GM19025 (cell line): Measurements from ENCODE around the gene PUS1.
A peak's percentile ranks its signal among the peaks of the same experiment; 100 is the strongest.
"Not testable (repeated sequence)": the region's sequence is repeated elsewhere in the genome, so short reads cannot be mapped to it uniquely, and the experiment has no call there.

Source experiments
- ATAC-seq: cut with Tn5 transposase; IDR thresholded peaks from one replicate; pipeline ENCODE4 v1.9.1; 2021; ENCODE audit warnings: mild to moderate bottlenecking, low read depth, moderate library complexity; ENCODE audit not compliant: unreplicated experiment

Gene PUS1

GRCh38 chr12:131930510-131930909 lies 1.4 kb downstream of the PUS1 start:
- ATAC-seq, result no peak

GRCh38 chr12:131933387-131933786 lies 4.3 kb downstream of the PUS1 start:
- no peak for ATAC-seq

- no peak for ATAC-seq
These were observed 5.5 kb downstream of the PUS1 start for GRCh38 chr12:131934535-131934934.

GRCh38 chr12:131938082-131938481 lies 9.0 kb downstream of the PUS1 start:
- ATAC-seq, result no peak

- no peak for ATAC-seq
These were observed 9.9 kb downstream of the PUS1 start for GRCh38 chr12:131939007-131939406.

- no peak for ATAC-seq
These were observed 11.1 kb downstream of the PUS1 start for GRCh38 chr12:131940141-131940547.

- ATAC-seq, result no peak
These were observed 12.3 kb downstream of the PUS1 start for GRCh38 chr12:131941116-131941986.

- no peak for ATAC-seq
These were observed 12.9 kb downstream of the PUS1 start for GRCh38 chr12:131941987-131942341.

- ATAC-seq, result no peak
These were observed 13.6 kb downstream of the PUS1 start for GRCh38 chr12:131942671-131943070.

GRCh38 chr12:131943389-131943788 lies 14.3 kb downstream of the PUS1 start:
- no peak for ATAC-seq

- no peak for ATAC-seq
These were observed 14.8 kb downstream of the PUS1 start for GRCh38 chr12:131943876-131944275.

GRCh38 chr12:131944601-131945251 lies 15.7 kb downstream of the PUS1 start:
- ATAC-seq, result no peak

GRCh38 chr12:131946757-131947156 lies 17.7 kb downstream of the PUS1 start:
- ATAC-seq, result no peak

GRCh38 chr12:131947482-131948027 lies 18.5 kb downstream of the PUS1 start:
- ATAC-seq, result no peak

GRCh38 chr12:131948166-131948712 lies 19.2 kb downstream of the PUS1 start:
- no peak for ATAC-seq

GRCh38 chr12:131948713-131949430 lies 19.8 kb downstream of the PUS1 start:
- ATAC-seq, result not testable (repeated sequence)

GRCh38 chr12:131949431-131950181 lies 20.5 kb downstream of the PUS1 start, which contains the start of gene EP400:
TSS of gene EP400 (plus strand) at chr12:131949942. CDS start at chr12:131960620, 10,678 bp downstream.
- peak; percentile 89 for ATAC-seq

GRCh38 chr12:131950182-131950913 lies 21.3 kb downstream of the PUS1 start:
- peak; percentile 28 for ATAC-seq

GRCh38 chr12:131953810-131954209 lies 24.7 kb downstream of the PUS1 start:
- not testable (repeated sequence) for ATAC-seq
